Spleen (tissue), 7 donors: ENCODE results near the gene SLIT1.

Experiments
- CTCF ChIP-seq, 11 experiments: fragments of 200-600 bp in 7 of 11; fragments of 450-650 bp in 4 of 11; sonication (generic) in 4 of 11; IDR thresholded peaks in 8 of 11; conservative IDR thresholded peaks in 3 of 11; 1 replicate in 7 of 11; 2 replicates in 4 of 11; pipeline versions ENCODE4 v1.4.0 to v1.8.0; 2016 to 2021; ENCODE audit warnings: antibody characterized with exemption in 11 of 11, inconsistent platforms in 4 of 11, mild to moderate bottlenecking in 1 of 11
- POLR2A ChIP-seq, 3 donors: fragments of 450-650 bp; IDR thresholded peaks; one replicate each; pipeline ENCODE4 v1.5.1; 2017; ENCODE audit warnings: antibody characterized with exemption in 3 of 3, mild to moderate bottlenecking in 1 of 3
- donor health status: DM: no; HTN: no; CAD: no; lungs with moderate emphysema.
- donor health status: DM: no; HTN: no; CAD: no.
- donor health status: DM: no; HTN: no; CAD: no.

- TF ChIP-seq CTCF (IDR thresholded peaks at IDR 0.05 in 8 of 11, conservative IDR thresholded peaks at IDR 0.05 in 3 of 11): no peak
- TF ChIP-seq POLR2A (IDR thresholded peaks at IDR 0.05): no peak
Observed at GRCh38 chr10:97175586-97175985, 10.2 kb downstream of the SLIT1 start.
